PFSK-1 (cell line): Measurements from ENCODE around the gene LASP1.

Source experiments
- FOXP2 ChIP-seq: optimal IDR thresholded peaks from 2 replicates; pipeline ENCODE3; 2011; ENCODE audit warnings: borderline replicate concordance, control low read depth, inconsistent platforms; ENCODE audit not compliant: insufficient read depth; ENCODE audit errors: extremely low read length, extremely low read depth
- POLR2AphosphoS5 ChIP-seq: IDR thresholded peaks from 2 replicates; pipeline ENCODE4 v1.6.1; 2012; ENCODE audit warnings: low read depth, mild to moderate bottlenecking, control low read depth, low read length, moderate library complexity
- SIN3A ChIP-seq: IDR thresholded peaks from 2 replicates; pipeline ENCODE4 v1.6.1; 2012; ENCODE audit warnings: mild to moderate bottlenecking, low read length, moderate library complexity, borderline replicate concordance; ENCODE audit not compliant: insufficient read depth
- TAF1 ChIP-seq: IDR thresholded peaks from 2 replicates; pipeline ENCODE4 v1.6.1; 2012; ENCODE audit warnings: low read length, control low read depth, borderline replicate concordance; ENCODE audit not compliant: insufficient read depth
- TF ChIP-seq, protein P1 (sequence below), 2 experiments: IDR thresholded peaks; 2 replicates each; pipeline versions ENCODE4 v1.6.1 to v1.8.0; 2011 to 2012; ENCODE audit warnings: low read depth in 2 of 2, low read length in 2 of 2, control low read depth in 1 of 2, inconsistent platforms in 1 of 2, mild to moderate bottlenecking in 1 of 2, moderate library complexity in 1 of 2; ENCODE audit not compliant: insufficient read depth in 1 of 2

DNA sequence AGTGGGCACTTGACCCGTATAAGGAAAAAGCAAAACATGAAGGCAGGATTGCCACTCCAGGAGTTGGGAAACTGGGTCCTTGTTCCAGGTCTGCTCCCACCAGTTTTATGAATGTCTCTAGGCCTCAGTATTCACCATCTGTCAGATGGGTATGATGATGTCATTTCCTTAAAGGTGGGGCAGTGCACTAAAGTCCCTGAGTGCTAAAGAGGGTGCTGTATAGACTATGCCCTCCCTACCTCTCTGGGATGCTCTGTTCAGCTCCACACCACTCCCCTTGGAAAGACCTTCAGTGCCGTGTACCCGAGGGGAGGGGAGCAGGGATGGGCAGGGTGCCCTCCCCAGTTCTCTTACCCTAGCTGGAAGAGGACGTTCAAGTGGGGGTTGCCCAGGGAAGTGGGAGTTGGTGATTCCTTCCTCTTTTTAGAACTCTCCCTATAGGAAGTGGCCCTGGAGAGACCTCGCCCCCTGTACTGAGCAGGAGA, 2.2 kb downstream of the LASP1 start:
- TF ChIP-seq POLR2AphosphoS5 = no peak
- TF ChIP-seq, protein P1, sequence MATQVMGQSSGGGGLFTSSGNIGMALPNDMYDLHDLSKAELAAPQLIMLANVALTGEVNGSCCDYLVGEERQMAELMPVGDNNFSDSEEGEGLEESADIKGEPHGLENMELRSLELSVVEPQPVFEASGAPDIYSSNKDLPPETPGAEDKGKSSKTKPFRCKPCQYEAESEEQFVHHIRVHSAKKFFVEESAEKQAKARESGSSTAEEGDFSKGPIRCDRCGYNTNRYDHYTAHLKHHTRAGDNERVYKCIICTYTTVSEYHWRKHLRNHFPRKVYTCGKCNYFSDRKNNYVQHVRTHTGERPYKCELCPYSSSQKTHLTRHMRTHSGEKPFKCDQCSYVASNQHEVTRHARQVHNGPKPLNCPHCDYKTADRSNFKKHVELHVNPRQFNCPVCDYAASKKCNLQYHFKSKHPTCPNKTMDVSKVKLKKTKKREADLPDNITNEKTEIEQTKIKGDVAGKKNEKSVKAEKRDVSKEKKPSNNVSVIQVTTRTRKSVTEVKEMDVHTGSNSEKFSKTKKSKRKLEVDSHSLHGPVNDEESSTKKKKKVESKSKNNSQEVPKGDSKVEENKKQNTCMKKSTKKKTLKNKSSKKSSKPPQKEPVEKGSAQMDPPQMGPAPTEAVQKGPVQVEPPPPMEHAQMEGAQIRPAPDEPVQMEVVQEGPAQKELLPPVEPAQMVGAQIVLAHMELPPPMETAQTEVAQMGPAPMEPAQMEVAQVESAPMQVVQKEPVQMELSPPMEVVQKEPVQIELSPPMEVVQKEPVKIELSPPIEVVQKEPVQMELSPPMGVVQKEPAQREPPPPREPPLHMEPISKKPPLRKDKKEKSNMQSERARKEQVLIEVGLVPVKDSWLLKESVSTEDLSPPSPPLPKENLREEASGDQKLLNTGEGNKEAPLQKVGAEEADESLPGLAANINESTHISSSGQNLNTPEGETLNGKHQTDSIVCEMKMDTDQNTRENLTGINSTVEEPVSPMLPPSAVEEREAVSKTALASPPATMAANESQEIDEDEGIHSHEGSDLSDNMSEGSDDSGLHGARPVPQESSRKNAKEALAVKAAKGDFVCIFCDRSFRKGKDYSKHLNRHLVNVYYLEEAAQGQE (IDR thresholded peaks at IDR 0.05; ENCODE audit: insufficient read depth in 1 of 2, low read depth in 2 of 2, low read length in 2 of 2) = no peak
- no peak for TF ChIP-seq TAF1
- TF ChIP-seq SIN3A = no peak
- no peak for TF ChIP-seq FOXP2
